Osteoblast (primary cell): ENCODE measurements around the gene ANO5. TPM values are rescaled to one million over a fixed set of nuclear protein-coding genes. Genes with fewer than 3 reads are reported as not detected.

ENCODE experiments used
- DNase-seq: peaks from one replicate; pipeline ENCODE4 v3.0.0; 2011; ENCODE audit warnings: low spot score, mixed read lengths; ENCODE audit not compliant: insufficient read length; ENCODE audit errors: missing footprints
- H2AFZ ChIP-seq: 2 replicates; pipeline ENCODE4 v1.6.0; 2011; ENCODE audit warnings: mild to moderate bottlenecking, low read length
- H3K27ac ChIP-seq: 2 replicates; pipeline ENCODE4 v1.5.1; 2011; ENCODE audit warnings: mild to moderate bottlenecking, low read depth, low read length, moderate library complexity
- H3K27me3 ChIP-seq: 2 replicates; pipeline ENCODE4 v1.6.0; 2012; ENCODE audit warnings: mild to moderate bottlenecking, control low read depth, inconsistent platforms, low read length, moderate library complexity; ENCODE audit not compliant: insufficient read depth
- H3K36me3 ChIP-seq: 2 replicates; pipeline ENCODE4 v1.5.1; 2011; ENCODE audit warnings: mild to moderate bottlenecking, low read length, control low read depth, moderate library complexity; ENCODE audit not compliant: insufficient read depth
- H3K4me1 ChIP-seq: 2 replicates; pipeline ENCODE4 v1.5.1; 2011; ENCODE audit warnings: mild to moderate bottlenecking, low read length, control low read depth, moderate library complexity; ENCODE audit not compliant: insufficient read depth
- H3K4me2 ChIP-seq: 2 replicates; pipeline ENCODE4 v1.6.0; 2011; ENCODE audit warnings: mild to moderate bottlenecking, low read length; ENCODE audit not compliant: insufficient read depth
- H3K4me3 ChIP-seq: fragments of 200-600 bp; sonication (generic); 3 replicates; pipeline ENCODE4 v1.5.1; 2012; ENCODE audit warnings: mild to moderate bottlenecking, low read length, inconsistent platforms; ENCODE audit not compliant: insufficient read depth
- H3K79me2 ChIP-seq: 2 replicates; pipeline ENCODE4 v1.6.0; 2012; ENCODE audit warnings: mild to moderate bottlenecking, low read length, control low read depth, inconsistent platforms; ENCODE audit not compliant: insufficient read depth
- H3K9me3 ChIP-seq: 2 replicates; pipeline ENCODE4 v1.5.1; 2011; ENCODE audit warnings: low read depth, low read length, control low read depth
- H4K20me1 ChIP-seq: 2 replicates; pipeline ENCODE4 v1.6.0; 2012; ENCODE audit warnings: mild to moderate bottlenecking, low read length, control low read depth; ENCODE audit not compliant: insufficient read depth
- CTCF ChIP-seq: IDR thresholded peaks from 2 replicates; pipeline ENCODE4 v1.5.1; 2011; ENCODE audit warnings: mild to moderate bottlenecking, low read depth, low read length, moderate library complexity; ENCODE audit errors: extremely low read depth
- total RNA-seq: library from RNA; depleted of rRNA; stranded (reverse); fragments of >200 nt; gene quantifications from 2 replicates; pipeline ENCODE4 v1.2.3, GENCODE V29; 2012

The ANO5 gene
- total RNA-seq, 1 donor = 1.1 TPM

GRCh38 chr11:22234743-22235142 is 41.9 kb downstream of the ANO5 start:
- H3K36me3 ChIP-seq = no peaks in the 10 kb centered on the region
- no peak overlapping the region for H3K27ac ChIP-seq
- TF ChIP-seq CTCF = no peak
- H3K79me2 ChIP-seq = no peaks in the 10 kb centered on the region
- no peak for DNase-seq
- no peaks in the 10 kb centered on the region for H4K20me1 ChIP-seq
- no peak overlapping the region for H3K4me2 ChIP-seq
- no peaks in the 10 kb centered on the region for H3K27me3 ChIP-seq
- peaks cover 2% of the 10 kb centered on the region for H3K9me3 ChIP-seq
- H2AFZ ChIP-seq = no peak overlapping the region
- H3K4me3 ChIP-seq = no peak overlapping the region
- no peaks in the 10 kb centered on the region for H3K4me1 ChIP-seq

DNA sequence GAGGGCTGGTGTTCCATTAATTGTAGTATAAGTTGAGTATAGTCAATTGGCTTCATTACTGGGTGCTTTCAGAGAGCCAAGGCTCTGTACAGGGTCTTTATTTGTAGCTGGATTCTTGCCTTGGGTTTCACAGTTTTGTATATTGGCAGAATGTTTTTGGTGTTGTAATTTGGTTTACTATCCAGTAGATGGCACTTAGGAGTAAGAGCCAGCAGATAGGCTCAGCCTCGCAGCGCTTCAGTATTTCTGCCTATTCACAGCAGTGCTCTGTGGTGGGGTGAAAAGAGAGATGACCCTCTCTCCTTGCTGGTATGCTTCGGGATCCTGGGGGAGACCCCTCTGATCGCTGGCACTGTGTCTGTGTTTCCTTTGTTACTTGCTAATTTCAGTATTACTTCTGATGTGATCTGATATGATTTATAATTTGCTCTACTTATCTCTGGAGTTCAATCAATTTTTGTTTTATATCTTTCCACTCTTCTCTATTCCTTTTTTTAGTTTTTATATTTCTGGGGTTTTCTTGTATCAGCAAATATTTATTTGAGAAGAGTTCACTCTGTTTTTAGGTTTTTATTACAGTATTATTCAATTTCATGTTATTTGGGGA is 52.2 kb downstream of the ANO5 start:
- Histone ChIP-seq H3K79me2 (no peaks in the 10 kb centered on the region), H3K27ac (no peak overlapping the region), H3K36me3 (no peaks in the 10 kb centered on the region), H3K27me3 (no peaks in the 10 kb centered on the region), H3K4me2 (no peak overlapping the region), H4K20me1 (no peaks in the 10 kb centered on the region), H3K4me1 (no peaks in the 10 kb centered on the region), H3K9me3 (no peaks in the 10 kb centered on the region), H3K4me3 (no peak overlapping the region), H2AFZ (no peak overlapping the region)
- DNase-seq = no peak
- peak; percentile 56 for TF ChIP-seq CTCF

GRCh38 chr11:22246992-22247391 is 54.1 kb downstream of the ANO5 start:
- Histone ChIP-seq H3K79me2 (no peaks in the 10 kb centered on the region), H4K20me1 (no peaks in the 10 kb centered on the region), H2AFZ (no peak overlapping the region), H3K4me1 (no peaks in the 10 kb centered on the region), H3K9me3 (no peaks in the 10 kb centered on the region), H3K27me3 (no peaks in the 10 kb centered on the region), H3K4me2 (no peak overlapping the region), H3K4me3 (no peak overlapping the region), H3K27ac (no peak overlapping the region), H3K36me3 (no peaks in the 10 kb centered on the region)
- no peak for TF ChIP-seq CTCF
- DNase-seq = no peak

DNA sequence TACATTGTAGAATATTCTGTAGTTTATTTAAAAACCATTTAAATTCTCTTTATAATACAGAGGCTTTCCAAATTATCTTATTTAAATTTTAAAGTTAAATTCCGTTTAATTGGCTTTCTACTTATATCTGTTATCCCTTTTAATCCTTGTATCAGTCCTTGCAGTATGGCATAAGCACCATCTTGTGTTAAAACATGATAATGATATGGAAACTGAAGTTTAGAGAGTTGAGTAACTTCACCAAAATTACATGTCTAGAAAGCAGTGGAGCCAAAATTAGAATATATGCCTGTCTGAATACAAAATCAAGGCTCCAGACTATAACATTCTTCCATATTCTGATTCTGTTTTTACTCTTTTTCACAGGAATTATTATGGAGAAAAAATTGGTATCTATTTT is 57.0 kb downstream of the ANO5 start:
- H3K4me3 ChIP-seq = no peak overlapping the region
- TF ChIP-seq CTCF = no peak
- H3K9me3 ChIP-seq = no peaks in the 10 kb centered on the region
- H3K27me3 ChIP-seq = no peaks in the 10 kb centered on the region
- no peaks in the 10 kb centered on the region for H3K36me3 ChIP-seq
- H3K79me2 ChIP-seq = no peaks in the 10 kb centered on the region
- no peak for DNase-seq
- H3K4me2 ChIP-seq = no peak overlapping the region
- H3K27ac ChIP-seq = no peak overlapping the region
- no peak overlapping the region for H2AFZ ChIP-seq
- H3K4me1 ChIP-seq = no peaks in the 10 kb centered on the region
- no peaks in the 10 kb centered on the region for H4K20me1 ChIP-seq
